ENCODE data around the gene PTPN18. TPM values are rescaled to one million over a fixed set of nuclear protein-coding genes. Genes with fewer than 3 reads are reported as not detected.

The PTPN18 gene
- total RNA-seq, 1 donor from 2014 or later = 10.4 TPM

GRCh38 chr2:130336877-130337734 is 18.8 kb upstream of the PTPN18 start:
- peak overlapping the region; percentile 81 for H3K4me3 Mint-ChIP-seq (ENCODE audit: unreplicated experiment)
- H3K9me3 Mint-ChIP-seq (ENCODE audit: unreplicated experiment) = peaks cover 6% of the 10 kb centered on the region
- TF ChIP-seq EZH2 (IDR thresholded peaks at IDR 0.05; ENCODE audit: insufficient read depth, low read length) = no peak
- TF ChIP-seq CTCF (IDR thresholded peaks at IDR 0.05; ENCODE audit: insufficient read depth, low read depth, low read length) = no peak
- H3K4me1 Mint-ChIP-seq (ENCODE audit: low read depth, unreplicated experiment) = peaks cover 17% of the 10 kb centered on the region
- Histone ChIP-seq H3K9me3 (ENCODE audit: insufficient read depth, low read depth, low read length) (no peaks in the 10 kb centered on the region), H3K27ac (ENCODE audit: low read depth, low read length) (peak overlapping the region; percentile 57), H2AFZ (ENCODE audit: low read depth, low read length) (peak overlapping the region; percentile 50), H3K4me2 (ENCODE audit: low read length) (peak overlapping the region; percentile 86), H3K79me2 (ENCODE audit: insufficient read depth, low read length) (no peaks in the 10 kb centered on the region), H3K4me1 (ENCODE audit: insufficient read depth, low read length) (peaks cover 11% of the 10 kb centered on the region), H3K27me3 (ENCODE audit: insufficient read depth, low read length) (no peaks in the 10 kb centered on the region), H3K36me3 (ENCODE audit: insufficient read depth, low read length) (peaks cover 4% of the 10 kb centered on the region), H3K9ac (ENCODE audit: low read length) (peak overlapping the region; percentile 36), H3K4me3 (ENCODE audit: insufficient read depth, low read depth, low read length) (peak overlapping the region; percentile 57), H4K20me1 (ENCODE audit: insufficient read depth, low read length) (no peaks in the 10 kb centered on the region)
- no peaks in the 10 kb centered on the region for H3K27me3 Mint-ChIP-seq (ENCODE audit: low read depth, unreplicated experiment)
- H3K27ac Mint-ChIP-seq (ENCODE audit: unreplicated experiment) = peak overlapping the region; percentile 89
- peak; percentile 59 for DNase-seq (ENCODE audit: low read depth)
- FAIRE-seq = no peak
- peaks cover 7% of the 10 kb centered on the region for H3K36me3 Mint-ChIP-seq (ENCODE audit: low read depth, unreplicated experiment)

- peak overlapping the region; percentile 50 for H2AFZ ChIP-seq (ENCODE audit: low read depth, low read length)
- Mint-ChIP-seq H3K27ac (ENCODE audit: unreplicated experiment) (no peak overlapping the region), H3K9me3 (ENCODE audit: unreplicated experiment) (peaks cover 6% of the 10 kb centered on the region), H3K4me1 (ENCODE audit: low read depth, unreplicated experiment) (peaks cover 17% of the 10 kb centered on the region), H3K4me3 (ENCODE audit: unreplicated experiment) (peak overlapping the region; percentile 81), H3K27me3 (ENCODE audit: low read depth, unreplicated experiment) (no peaks in the 10 kb centered on the region), H3K36me3 (ENCODE audit: low read depth, unreplicated experiment) (peaks cover 7% of the 10 kb centered on the region)
- no peaks in the 10 kb centered on the region for H3K27me3 ChIP-seq (ENCODE audit: insufficient read depth, low read length)
- H3K9me3 ChIP-seq (ENCODE audit: insufficient read depth, low read depth, low read length) = no peaks in the 10 kb centered on the region
- H3K27ac ChIP-seq (ENCODE audit: low read depth, low read length) = peak overlapping the region; percentile 57
- TF ChIP-seq CTCF (IDR thresholded peaks at IDR 0.05; ENCODE audit: insufficient read depth, low read depth, low read length) = no peak
- no peak for TF ChIP-seq EZH2 (IDR thresholded peaks at IDR 0.05; ENCODE audit: insufficient read depth, low read length)
- H3K4me2 ChIP-seq (ENCODE audit: low read length) = peak overlapping the region; percentile 86
- peak overlapping the region; percentile 36 for H3K9ac ChIP-seq (ENCODE audit: low read length)
- peaks cover under 1% of the 10 kb centered on the region for H3K79me2 ChIP-seq (ENCODE audit: insufficient read depth, low read length)
- H4K20me1 ChIP-seq (ENCODE audit: insufficient read depth, low read length) = no peaks in the 10 kb centered on the region
- peaks cover 4% of the 10 kb centered on the region for H3K36me3 ChIP-seq (ENCODE audit: insufficient read depth, low read length)
- FAIRE-seq = no peak
- DNase-seq (ENCODE audit: low read depth) = peak; percentile 86
- H3K4me3 ChIP-seq (ENCODE audit: insufficient read depth, low read depth, low read length) = peak overlapping the region; percentile 57
- H3K4me1 ChIP-seq (ENCODE audit: insufficient read depth, low read length) = peaks cover 11% of the 10 kb centered on the region
These were observed 18.0 kb upstream of the PTPN18 start for GRCh38 chr2:130337735-130338325.

All from astrocyte (in vitro differentiated cells and primary cell).